Liver (tissue), 9 donors: Measurements from ENCODE around the gene B4GALT5. TPM values are rescaled to one million over a fixed set of nuclear protein-coding genes. Genes with fewer than 3 reads are reported as not detected.
"Not testable (repeated sequence)": the region's sequence is repeated elsewhere in the genome, so short reads cannot be mapped to it uniquely, and the experiment has no call there.

ENCODE experiments used
- DNase-seq: peaks from one replicate; pipeline ENCODE4 v3.0.0-alpha.2; 2017; ENCODE audit warnings: low spot score
- H3K27ac ChIP-seq, 2 donors: one replicate each; pipeline ENCODE4 v1.7.0; 2013; ENCODE audit warnings: inconsistent platforms in 2 of 2, low read length in 2 of 2, control low read depth in 1 of 2, low read depth in 1 of 2, mild to moderate bottlenecking in 1 of 2
- H3K27me3 ChIP-seq, 4 donors: one replicate each; pipeline versions ENCODE4 v1.6.1 to v1.7.0; 2013; ENCODE audit warnings: low read length in 3 of 4, inconsistent platforms in 1 of 4, mild to moderate bottlenecking in 1 of 4, moderate library complexity in 1 of 4; ENCODE audit not compliant: control insufficient read depth in 4 of 4, insufficient read depth in 4 of 4
- H3K36me3 ChIP-seq, 4 donors: one replicate each; pipeline versions ENCODE4 v1.6.1 to v1.7.0; 2013; ENCODE audit warnings: low read length in 3 of 4, mild to moderate bottlenecking in 3 of 4, low read depth in 1 of 4, moderate library complexity in 1 of 4; ENCODE audit not compliant: control insufficient read depth in 4 of 4, insufficient read depth in 3 of 4
- H3K4me1 ChIP-seq, 4 donors: one replicate each; pipeline versions ENCODE4 v1.6.1 to v1.7.0; 2013; ENCODE audit warnings: low read length in 3 of 4, mild to moderate bottlenecking in 3 of 4, moderate library complexity in 1 of 4; ENCODE audit not compliant: control insufficient read depth in 4 of 4, insufficient read depth in 4 of 4
- H3K4me3 ChIP-seq, 3 donors: one replicate each; pipeline versions ENCODE4 v1.6.1 to v1.7.0; 2013; ENCODE audit warnings: low read length in 3 of 3, control low read depth in 1 of 3, low read depth in 1 of 3, mild to moderate bottlenecking in 1 of 3
- H3K9ac ChIP-seq, 2 donors: one replicate each; pipeline ENCODE4 v1.7.0; 2013; ENCODE audit warnings: low read length in 2 of 2, mild to moderate bottlenecking in 2 of 2, moderate library complexity in 2 of 2, control low read depth in 1 of 2, low read depth in 1 of 2
- H3K9me3 ChIP-seq, 4 donors: one replicate each; pipeline versions ENCODE4 v1.6.1 to v1.7.0; 2013; ENCODE audit warnings: low read length in 3 of 4; ENCODE audit not compliant: control insufficient read depth in 4 of 4
- ATF3 ChIP-seq: IDR thresholded peaks from 2 replicates; pipeline ENCODE4 v1.6.1; 2016; ENCODE audit warnings: antibody characterized with exemption
- EGR1 ChIP-seq, 2 donors: IDR thresholded peaks; 2 replicates each; pipeline ENCODE4 v1.6.1; 2016 to 2018; ENCODE audit warnings: antibody characterized with exemption in 2 of 2, low read depth in 2 of 2
- FOXA1 ChIP-seq: IDR thresholded peaks from 2 replicates; pipeline ENCODE4 v1.6.1; 2016; ENCODE audit warnings: antibody characterized with exemption
- FOXA2 ChIP-seq: IDR thresholded peaks from 2 replicates; pipeline ENCODE4 v1.6.1; 2016; ENCODE audit warnings: antibody characterized with exemption
- GABPA ChIP-seq, 2 donors: IDR thresholded peaks in 1 of 2; conservative IDR thresholded peaks in 1 of 2; 2 replicates each; pipeline ENCODE4 v1.6.1; 2016; ENCODE audit warnings: antibody characterized with exemption in 2 of 2, mild to moderate bottlenecking in 1 of 2, moderate library complexity in 1 of 2
- HNF4A ChIP-seq, 2 donors: conservative IDR thresholded peaks; 2 replicates each; pipeline ENCODE4 v1.6.1; 2016; ENCODE audit warnings: antibody characterized with exemption in 2 of 2, mild to moderate bottlenecking in 2 of 2
- JUND ChIP-seq, 2 donors: IDR thresholded peaks; 2 replicates each; pipeline ENCODE4 v1.6.1; 2016; ENCODE audit warnings: antibody characterized with exemption in 2 of 2
- MAX ChIP-seq: IDR thresholded peaks from 2 replicates; pipeline ENCODE4 v1.6.1; 2016; ENCODE audit warnings: antibody characterized with exemption
- RAD21 ChIP-seq, 2 donors: IDR thresholded peaks; 2 replicates each; pipeline ENCODE4 v1.6.1; 2016; ENCODE audit warnings: antibody characterized with exemption in 2 of 2, mild to moderate bottlenecking in 2 of 2
- RXRA ChIP-seq, 2 donors: IDR thresholded peaks; 2 replicates each; pipeline ENCODE4 v1.6.1; 2017 to 2018; ENCODE audit warnings: antibody characterized with exemption in 2 of 2, mild to moderate bottlenecking in 1 of 2
- SP1 ChIP-seq: IDR thresholded peaks from 2 replicates; pipeline ENCODE4 v1.6.1; 2018; ENCODE audit warnings: antibody characterized with exemption, mild to moderate bottlenecking
- TAF1 ChIP-seq: conservative IDR thresholded peaks from 2 replicates; pipeline ENCODE4 v1.6.1; 2016; ENCODE audit warnings: antibody characterized with exemption, mild to moderate bottlenecking
- YY1 ChIP-seq: IDR thresholded peaks from 2 replicates; pipeline ENCODE4 v1.6.1; 2016; ENCODE audit warnings: antibody characterized with exemption, mild to moderate bottlenecking
- WGBS: extraction: QIAGEN DNeasy Blood & Tissue Kit; methylation state at CpG from one replicate; pipeline ENCODE4 v1.1.7; 2013; 5-methylcytosine and 5-hydroxymethylcytosine counted together
- polyA plus RNA-seq, 2 donors: library from polyadenylated mRNA; stranded (reverse) in 1 of 2; unstranded in 1 of 2; fragments of 200-250 nt in 1 of 2; fragments of >200 nt in 1 of 2; fragmentation: Nextera tagmentation in 1 of 2; extraction: Ambion mirVana in 1 of 2; gene quantifications; one replicate each; pipeline versions ENCODE4 v1.2.1 to v1.2.3, GENCODE V29; 2013 to 2015
- total RNA-seq, 2 donors: library from RNA; depleted of rRNA; stranded (reverse); fragments of >200 nt; gene quantifications; one replicate each; pipeline ENCODE4 v1.2.3, GENCODE V29; 2014
- TF ChIP-seq, protein P1 (sequence below): IDR thresholded peaks from 2 replicates; pipeline ENCODE4 v1.6.1; 2016; ENCODE audit warnings: antibody characterized with exemption, mild to moderate bottlenecking
- TF ChIP-seq, protein P2 (sequence below): IDR thresholded peaks from 2 replicates; pipeline ENCODE4 v1.6.1; 2016; ENCODE audit warnings: antibody characterized with exemption
- TF ChIP-seq, protein P3 (sequence below): fragments of 150-350 bp; IDR thresholded peaks from 2 replicates; pipeline ENCODE4 v1.5.1; 2017; ENCODE audit warnings: improper control_type of control experiment, low read depth, low read length; ENCODE audit not compliant: missing input control
- donor health status: healthy.
- donor health status: healthy.
- donor health status: healthy.
- donor health status: healthy.
- donor health status: healthy.

Gene B4GALT5
- total and polyA plus RNA-seq, 4 donors: 2.0 to 28.2 (median 14.4) TPM

DNA sequence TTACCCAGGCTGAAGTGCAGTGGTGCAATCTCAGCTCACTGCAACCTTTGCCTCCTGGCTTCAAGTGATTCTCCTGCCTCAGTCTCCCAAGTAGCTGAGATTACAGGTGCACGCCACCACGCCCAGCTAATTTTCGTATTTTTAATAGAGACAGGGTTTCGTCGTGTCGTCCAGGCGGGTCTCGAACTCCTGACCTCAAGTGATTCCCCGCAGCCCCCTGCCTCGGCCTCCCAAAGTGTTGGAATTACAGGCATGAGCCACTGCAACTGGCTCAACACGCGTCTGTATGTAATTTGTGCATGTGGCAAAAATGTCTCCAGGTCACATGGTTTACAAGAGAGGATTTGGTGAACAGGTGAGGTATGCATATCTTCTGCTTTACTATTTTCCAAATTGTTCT lies 7.6 kb upstream of the B4GALT5 start:
- not testable (repeated sequence) for H3K9me3 ChIP-seq, H3K27me3 ChIP-seq, H3K9ac ChIP-seq, H3K4me1 ChIP-seq, H3K4me3 ChIP-seq, H3K27ac ChIP-seq, DNase-seq, H3K36me3 ChIP-seq
- 95% methylated on average over 12 of the region's 12 CpGs for WGBS

DNA sequence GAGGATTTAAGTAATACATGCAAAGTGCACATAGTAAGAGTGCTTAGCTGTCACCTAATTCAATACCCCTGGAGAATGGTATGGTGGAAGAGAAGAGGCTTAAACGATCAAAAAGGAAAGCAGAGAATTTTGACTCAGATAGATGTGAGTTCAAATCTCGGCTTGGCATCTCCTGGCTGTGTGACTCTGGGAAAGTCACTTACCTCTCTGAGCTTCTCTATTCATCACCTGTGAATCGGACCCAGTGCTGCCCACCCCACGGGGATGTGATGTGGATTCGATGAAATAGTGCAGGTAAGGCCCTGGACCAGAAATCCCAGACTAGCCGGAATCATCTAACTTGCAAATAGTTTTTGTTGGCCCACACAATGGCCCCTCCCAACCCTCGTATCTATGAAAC lies 1.8 kb upstream of the B4GALT5 start:
- no peak overlapping the region for H3K9ac ChIP-seq
- no peak for DNase-seq
- no peaks in the 10 kb centered on the region for H3K36me3 ChIP-seq
- H3K27me3 ChIP-seq: no peaks in the 10 kb centered on the region
- no peak overlapping the region for H3K27ac ChIP-seq
- WGBS: 95% methylated on average over 7 of the region's 7 CpGs
- H3K4me3 ChIP-seq: no peak overlapping the region
- peaks cover 2 to 22% (median 14%) of the 10 kb centered on the region in 4 donors for H3K4me1 ChIP-seq
- no peaks in the 10 kb centered on the region for H3K9me3 ChIP-seq
- TF ChIP-seq HNF4A (conservative IDR thresholded peaks at IDR 0.05) (no peak), YY1 (no peak), FOXA1 (no peak), ATF3 (no peak), FOXA2 (no peak), RXRA (IDR thresholded peaks at IDR 0.05) (no peak), MAX (no peak)
- TF ChIP-seq, protein P1, sequence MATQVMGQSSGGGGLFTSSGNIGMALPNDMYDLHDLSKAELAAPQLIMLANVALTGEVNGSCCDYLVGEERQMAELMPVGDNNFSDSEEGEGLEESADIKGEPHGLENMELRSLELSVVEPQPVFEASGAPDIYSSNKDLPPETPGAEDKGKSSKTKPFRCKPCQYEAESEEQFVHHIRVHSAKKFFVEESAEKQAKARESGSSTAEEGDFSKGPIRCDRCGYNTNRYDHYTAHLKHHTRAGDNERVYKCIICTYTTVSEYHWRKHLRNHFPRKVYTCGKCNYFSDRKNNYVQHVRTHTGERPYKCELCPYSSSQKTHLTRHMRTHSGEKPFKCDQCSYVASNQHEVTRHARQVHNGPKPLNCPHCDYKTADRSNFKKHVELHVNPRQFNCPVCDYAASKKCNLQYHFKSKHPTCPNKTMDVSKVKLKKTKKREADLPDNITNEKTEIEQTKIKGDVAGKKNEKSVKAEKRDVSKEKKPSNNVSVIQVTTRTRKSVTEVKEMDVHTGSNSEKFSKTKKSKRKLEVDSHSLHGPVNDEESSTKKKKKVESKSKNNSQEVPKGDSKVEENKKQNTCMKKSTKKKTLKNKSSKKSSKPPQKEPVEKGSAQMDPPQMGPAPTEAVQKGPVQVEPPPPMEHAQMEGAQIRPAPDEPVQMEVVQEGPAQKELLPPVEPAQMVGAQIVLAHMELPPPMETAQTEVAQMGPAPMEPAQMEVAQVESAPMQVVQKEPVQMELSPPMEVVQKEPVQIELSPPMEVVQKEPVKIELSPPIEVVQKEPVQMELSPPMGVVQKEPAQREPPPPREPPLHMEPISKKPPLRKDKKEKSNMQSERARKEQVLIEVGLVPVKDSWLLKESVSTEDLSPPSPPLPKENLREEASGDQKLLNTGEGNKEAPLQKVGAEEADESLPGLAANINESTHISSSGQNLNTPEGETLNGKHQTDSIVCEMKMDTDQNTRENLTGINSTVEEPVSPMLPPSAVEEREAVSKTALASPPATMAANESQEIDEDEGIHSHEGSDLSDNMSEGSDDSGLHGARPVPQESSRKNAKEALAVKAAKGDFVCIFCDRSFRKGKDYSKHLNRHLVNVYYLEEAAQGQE: no peak
- TF ChIP-seq, protein P2, sequence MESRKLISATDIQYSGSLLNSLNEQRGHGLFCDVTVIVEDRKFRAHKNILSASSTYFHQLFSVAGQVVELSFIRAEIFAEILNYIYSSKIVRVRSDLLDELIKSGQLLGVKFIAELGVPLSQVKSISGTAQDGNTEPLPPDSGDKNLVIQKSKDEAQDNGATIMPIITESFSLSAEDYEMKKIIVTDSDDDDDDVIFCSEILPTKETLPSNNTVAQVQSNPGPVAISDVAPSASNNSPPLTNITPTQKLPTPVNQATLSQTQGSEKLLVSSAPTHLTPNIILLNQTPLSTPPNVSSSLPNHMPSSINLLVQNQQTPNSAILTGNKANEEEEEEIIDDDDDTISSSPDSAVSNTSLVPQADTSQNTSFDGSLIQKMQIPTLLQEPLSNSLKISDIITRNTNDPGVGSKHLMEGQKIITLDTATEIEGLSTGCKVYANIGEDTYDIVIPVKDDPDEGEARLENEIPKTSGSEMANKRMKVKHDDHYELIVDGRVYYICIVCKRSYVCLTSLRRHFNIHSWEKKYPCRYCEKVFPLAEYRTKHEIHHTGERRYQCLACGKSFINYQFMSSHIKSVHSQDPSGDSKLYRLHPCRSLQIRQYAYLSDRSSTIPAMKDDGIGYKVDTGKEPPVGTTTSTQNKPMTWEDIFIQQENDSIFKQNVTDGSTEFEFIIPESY: no peak

DNA sequence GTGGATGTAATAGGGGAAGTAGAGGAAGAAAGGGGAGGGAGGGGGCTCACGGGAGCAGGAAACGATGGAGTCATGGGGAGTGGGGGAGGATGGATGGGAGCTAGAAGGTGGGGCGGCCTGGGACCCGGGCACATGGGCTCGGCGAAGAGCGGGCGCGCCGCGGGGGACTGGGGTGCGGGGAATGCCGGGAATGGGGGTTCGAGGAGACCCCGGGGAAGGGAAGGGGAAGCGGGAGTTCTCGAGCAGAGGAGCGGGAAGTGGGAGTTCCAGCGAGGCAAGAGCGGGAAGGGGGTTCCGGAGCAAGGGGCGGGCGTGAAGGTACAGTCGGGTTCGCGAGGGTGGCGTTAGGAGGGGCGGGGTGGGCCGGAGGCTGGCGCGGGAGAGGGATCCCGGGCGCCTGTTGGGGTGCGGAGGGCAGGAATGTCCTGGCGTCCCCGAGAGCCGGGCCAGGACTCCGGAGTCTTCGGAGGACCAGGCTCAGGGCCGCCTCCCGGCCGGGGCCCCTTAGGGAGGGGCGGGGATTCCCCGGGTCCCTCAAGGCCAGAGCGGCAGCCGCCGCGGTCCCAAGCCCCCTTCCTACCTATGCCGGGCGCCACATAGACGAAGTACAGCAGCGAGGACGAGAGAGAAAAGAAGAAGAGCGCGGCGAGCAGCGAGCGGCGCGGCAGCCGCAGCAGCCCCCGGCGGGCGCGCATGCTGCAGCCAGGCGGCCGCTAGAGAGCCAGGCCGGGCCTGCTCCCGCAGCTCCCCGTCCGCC lies 504 bp downstream of the B4GALT5 start:
- Histone ChIP-seq H3K27me3 (no peaks in the 10 kb centered on the region), H3K36me3 (no peaks in the 10 kb centered on the region), H3K9ac (peak overlapping the region; percentile 58 to 97), H3K9me3 (no peaks in the 10 kb centered on the region), H3K4me1 (peaks cover 4 to 34% (median 25%) of the 10 kb centered on the region in 4 donors), H3K27ac (peak overlapping the region; percentile 87 to 91), H3K4me3 (peak overlapping the region; percentile 74 to 92 (median 87))
- TF ChIP-seq SP1: no peak
- no peak for TF ChIP-seq RXRA (IDR thresholded peaks at IDR 0.05)
- TF ChIP-seq, protein P3, sequence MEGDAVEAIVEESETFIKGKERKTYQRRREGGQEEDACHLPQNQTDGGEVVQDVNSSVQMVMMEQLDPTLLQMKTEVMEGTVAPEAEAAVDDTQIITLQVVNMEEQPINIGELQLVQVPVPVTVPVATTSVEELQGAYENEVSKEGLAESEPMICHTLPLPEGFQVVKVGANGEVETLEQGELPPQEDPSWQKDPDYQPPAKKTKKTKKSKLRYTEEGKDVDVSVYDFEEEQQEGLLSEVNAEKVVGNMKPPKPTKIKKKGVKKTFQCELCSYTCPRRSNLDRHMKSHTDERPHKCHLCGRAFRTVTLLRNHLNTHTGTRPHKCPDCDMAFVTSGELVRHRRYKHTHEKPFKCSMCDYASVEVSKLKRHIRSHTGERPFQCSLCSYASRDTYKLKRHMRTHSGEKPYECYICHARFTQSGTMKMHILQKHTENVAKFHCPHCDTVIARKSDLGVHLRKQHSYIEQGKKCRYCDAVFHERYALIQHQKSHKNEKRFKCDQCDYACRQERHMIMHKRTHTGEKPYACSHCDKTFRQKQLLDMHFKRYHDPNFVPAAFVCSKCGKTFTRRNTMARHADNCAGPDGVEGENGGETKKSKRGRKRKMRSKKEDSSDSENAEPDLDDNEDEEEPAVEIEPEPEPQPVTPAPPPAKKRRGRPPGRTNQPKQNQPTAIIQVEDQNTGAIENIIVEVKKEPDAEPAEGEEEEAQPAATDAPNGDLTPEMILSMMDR: no peak
- no peak for TF ChIP-seq GABPA (IDR thresholded peaks at IDR 0.05 in 1 of 2, conservative IDR thresholded peaks at IDR 0.05 in 1 of 2)
- no peak for TF ChIP-seq MAX
- TF ChIP-seq RAD21 (IDR thresholded peaks at IDR 0.05): no peak
- no peak for TF ChIP-seq FOXA2
- no peak for TF ChIP-seq JUND (IDR thresholded peaks at IDR 0.05)
- TF ChIP-seq HNF4A (conservative IDR thresholded peaks at IDR 0.05): no peak
- no peak for TF ChIP-seq TAF1
- TF ChIP-seq FOXA1: no peak
- no peak for TF ChIP-seq ATF3
- TF ChIP-seq EGR1 (IDR thresholded peaks at IDR 0.05; ENCODE audit: low read depth in 2 of 2): no peak
- peak; percentile 61 for DNase-seq
- WGBS: under 1% methylated on average over 71 of the region's 71 CpGs
